Thyroid gland (tissue), 4 donors: Measurements from ENCODE around the gene HYAL1.

Source experiments
- CTCF ChIP-seq, 6 experiments: fragments of 200-600 bp in 3 of 6; fragments of 450-650 bp in 3 of 6; sonication (generic) in 3 of 6; IDR thresholded peaks; one replicate each; pipeline ENCODE4 v1.5.1; 2016 to 2019; ENCODE audit warnings: antibody characterized with exemption in 6 of 6, mild to moderate bottlenecking in 2 of 6, inconsistent platforms in 1 of 6, moderate library complexity in 1 of 6
- POLR2A ChIP-seq, 2 donors: fragments of 450-650 bp; IDR thresholded peaks; one replicate each; pipeline ENCODE4 v1.6.1; 2017; ENCODE audit warnings: antibody characterized with exemption in 2 of 2, mild to moderate bottlenecking in 2 of 2, moderate library complexity in 1 of 2

GRCh38 chr3:50250514-50250913 is 52.9 kb downstream of the HYAL1 start:
- TF ChIP-seq CTCF (IDR thresholded peaks at IDR 0.05), result no peak
- no peak for TF ChIP-seq POLR2A (IDR thresholded peaks at IDR 0.05)
